VCaP (cell line): ENCODE data around the gene EGF.
"Not testable (repeated sequence)": the region's sequence is repeated elsewhere in the genome, so short reads cannot be mapped to it uniquely, and the experiment has no call there.

Source experiments
- H3K27ac ChIP-seq: fragments of 450-650 bp; 2 replicates; pipeline ENCODE4 v1.5.1; 2017
- TF ChIP-seq, protein P1 (sequence below): fragments of 450-650 bp; conservative IDR thresholded peaks from 2 replicates; pipeline ENCODE4 v1.5.1; 2017; ENCODE audit warnings: mild to moderate bottlenecking, moderate library complexity

Gene EGF

DNA sequence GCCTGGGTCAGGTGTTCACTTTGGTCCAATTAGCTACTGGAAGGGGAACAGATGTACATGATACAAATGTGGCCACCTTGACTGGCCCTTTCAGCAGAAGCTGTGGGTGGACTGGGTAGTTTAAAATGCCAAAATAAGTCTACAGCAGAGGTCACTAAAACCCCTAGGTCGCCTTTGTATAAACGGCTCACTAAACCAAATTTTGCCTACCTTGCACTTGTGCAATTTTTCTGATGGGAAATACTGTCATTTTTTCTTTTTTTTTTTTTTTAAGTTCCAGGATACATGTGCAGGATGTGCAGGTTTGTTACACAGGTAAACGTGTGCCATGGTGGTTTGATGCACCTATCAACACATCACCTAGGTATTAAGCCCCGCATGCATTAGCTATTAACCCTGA, 109.8 kb downstream of the EGF start:
- TF ChIP-seq, protein P1, sequence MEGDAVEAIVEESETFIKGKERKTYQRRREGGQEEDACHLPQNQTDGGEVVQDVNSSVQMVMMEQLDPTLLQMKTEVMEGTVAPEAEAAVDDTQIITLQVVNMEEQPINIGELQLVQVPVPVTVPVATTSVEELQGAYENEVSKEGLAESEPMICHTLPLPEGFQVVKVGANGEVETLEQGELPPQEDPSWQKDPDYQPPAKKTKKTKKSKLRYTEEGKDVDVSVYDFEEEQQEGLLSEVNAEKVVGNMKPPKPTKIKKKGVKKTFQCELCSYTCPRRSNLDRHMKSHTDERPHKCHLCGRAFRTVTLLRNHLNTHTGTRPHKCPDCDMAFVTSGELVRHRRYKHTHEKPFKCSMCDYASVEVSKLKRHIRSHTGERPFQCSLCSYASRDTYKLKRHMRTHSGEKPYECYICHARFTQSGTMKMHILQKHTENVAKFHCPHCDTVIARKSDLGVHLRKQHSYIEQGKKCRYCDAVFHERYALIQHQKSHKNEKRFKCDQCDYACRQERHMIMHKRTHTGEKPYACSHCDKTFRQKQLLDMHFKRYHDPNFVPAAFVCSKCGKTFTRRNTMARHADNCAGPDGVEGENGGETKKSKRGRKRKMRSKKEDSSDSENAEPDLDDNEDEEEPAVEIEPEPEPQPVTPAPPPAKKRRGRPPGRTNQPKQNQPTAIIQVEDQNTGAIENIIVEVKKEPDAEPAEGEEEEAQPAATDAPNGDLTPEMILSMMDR, result no peak
- no peak overlapping the region for H3K27ac ChIP-seq

DNA sequence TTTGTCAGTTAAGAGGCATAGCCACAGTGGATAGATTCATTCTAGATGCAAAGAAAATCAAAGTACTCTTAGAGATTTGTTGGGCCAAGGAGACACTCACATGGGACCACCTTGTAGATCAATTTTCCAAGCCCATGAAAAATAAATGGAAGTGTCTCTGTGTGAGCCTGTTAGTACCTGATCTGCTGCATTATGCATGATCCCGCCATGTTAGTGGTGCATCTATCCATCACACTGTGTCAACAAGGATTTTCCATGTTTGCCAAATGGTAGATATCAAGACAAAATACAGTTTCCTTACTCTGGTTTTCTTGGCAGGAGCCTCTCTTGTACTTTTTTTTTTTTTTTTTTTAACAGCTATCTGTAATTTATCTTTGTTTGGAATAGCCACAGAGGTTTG, 112.4 kb downstream of the EGF start:
- H3K27ac ChIP-seq, result no peak overlapping the region
- TF ChIP-seq, protein P1, result no peak

DNA sequence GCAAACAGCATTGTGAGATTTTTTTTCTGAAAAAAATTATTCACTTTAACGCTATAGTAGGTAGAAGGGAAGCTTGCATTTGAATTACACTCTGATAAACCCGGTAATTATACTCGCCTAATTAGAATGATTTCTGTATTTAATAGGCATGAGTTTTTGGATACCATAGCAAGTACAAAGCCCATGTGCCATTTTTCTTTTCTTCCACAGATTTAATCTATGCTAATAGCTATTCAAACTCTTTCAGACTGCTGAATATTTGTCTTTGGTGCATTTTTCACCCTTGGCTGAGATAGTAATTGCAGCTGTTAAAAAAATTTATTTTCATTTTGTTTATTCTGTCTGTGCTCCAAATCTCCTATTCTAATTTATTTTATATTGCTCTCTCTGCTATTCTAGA, 113.0 kb downstream of the EGF start:
- H3K27ac ChIP-seq, result no peak overlapping the region
- TF ChIP-seq, protein P1, result no peak

DNA sequence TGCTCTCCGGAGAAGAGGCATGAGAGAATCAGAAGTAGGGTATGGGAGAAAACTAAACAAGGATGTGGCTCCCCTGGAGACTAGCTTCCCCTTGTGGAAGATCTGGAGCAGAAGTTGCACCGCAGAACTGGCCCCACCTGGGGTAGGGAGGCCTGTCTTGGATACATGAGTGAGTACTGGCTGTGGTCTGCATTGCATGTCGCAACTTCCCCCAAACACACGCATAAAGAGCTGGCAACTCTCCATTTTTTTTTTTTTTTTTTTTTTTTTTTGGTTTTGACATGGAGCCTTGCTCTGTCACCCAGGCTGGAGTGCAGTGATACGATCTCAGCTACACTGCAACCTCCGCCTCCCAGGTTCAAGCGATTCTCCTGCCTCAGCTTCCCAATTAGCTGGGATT, 119.9 kb downstream of the EGF start:
- no peak overlapping the region for H3K27ac ChIP-seq
- TF ChIP-seq, protein P1, result no peak

DNA sequence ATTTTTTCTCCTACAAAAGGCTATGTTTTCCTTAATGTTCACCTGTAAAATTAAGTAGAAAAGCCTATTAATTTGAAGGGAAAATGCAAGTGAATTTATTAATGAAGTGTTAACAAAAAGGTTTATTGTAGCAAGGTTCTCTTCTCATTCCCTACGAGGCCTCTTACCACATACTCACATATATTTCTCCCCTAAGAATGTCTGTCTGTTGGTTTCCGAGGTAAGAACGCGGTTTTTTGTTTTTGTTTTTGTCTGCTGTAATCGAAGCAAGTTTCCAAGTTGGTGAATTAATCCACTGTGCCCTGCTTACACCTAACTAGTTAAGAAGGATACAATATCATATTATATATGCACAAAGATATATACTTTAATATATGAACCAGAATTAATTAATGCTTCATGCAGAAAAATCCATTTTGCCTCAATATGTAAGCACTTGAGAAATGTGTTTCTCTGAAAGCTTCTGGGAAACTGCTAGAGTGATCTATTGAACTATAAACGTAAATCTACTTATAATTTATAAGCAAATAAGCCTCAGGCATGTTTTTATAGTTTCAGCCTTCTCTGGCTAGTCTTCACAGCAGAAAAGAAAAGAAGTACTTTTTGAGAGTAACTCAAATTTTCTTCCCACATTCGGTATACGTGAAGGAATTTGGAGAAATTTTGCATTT, 120.8 kb downstream of the EGF start:
- TF ChIP-seq, protein P1, result no peak
- H3K27ac ChIP-seq, result no peak overlapping the region

DNA sequence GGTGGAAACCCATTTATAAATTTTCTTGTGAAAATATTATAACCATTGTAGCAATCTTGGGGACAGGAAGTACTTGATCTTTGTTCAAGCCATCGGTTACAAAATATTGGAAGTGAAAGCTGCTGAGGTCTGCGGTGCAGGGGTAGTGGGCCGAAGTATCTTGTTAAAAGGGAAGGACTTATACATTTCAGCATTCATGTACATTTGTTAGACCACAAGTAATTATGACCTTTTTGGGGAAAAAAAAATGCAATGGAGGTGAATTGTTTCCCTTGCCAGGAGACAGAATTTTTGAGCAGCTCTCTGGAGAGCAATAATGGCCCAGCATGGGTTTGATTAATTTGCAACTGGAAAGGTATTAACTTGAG, 121.3 kb downstream of the EGF start:
- TF ChIP-seq, protein P1, result no peak
- H3K27ac ChIP-seq, result no peak overlapping the region

DNA sequence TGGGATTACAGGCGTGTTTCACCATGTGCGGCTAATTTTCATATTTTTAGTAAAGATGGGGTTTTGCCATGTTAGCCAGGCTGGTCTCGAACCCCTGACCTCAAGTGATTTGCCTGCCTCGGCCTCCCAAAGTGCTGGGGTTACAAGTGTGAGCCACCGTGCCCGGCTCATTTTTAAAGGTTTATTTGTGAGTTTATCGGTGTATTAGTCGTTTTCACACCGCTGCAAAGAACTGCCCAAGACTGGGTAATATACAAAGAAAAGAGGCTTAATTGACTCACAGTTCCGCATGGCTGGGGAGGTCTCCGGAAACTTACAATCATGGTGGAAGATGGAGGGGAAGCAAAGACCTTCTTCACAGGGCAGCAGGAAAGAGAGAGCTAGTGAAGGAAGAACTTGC, 126.5 kb downstream of the EGF start:
- H3K27ac ChIP-seq, result not testable (repeated sequence)

DNA sequence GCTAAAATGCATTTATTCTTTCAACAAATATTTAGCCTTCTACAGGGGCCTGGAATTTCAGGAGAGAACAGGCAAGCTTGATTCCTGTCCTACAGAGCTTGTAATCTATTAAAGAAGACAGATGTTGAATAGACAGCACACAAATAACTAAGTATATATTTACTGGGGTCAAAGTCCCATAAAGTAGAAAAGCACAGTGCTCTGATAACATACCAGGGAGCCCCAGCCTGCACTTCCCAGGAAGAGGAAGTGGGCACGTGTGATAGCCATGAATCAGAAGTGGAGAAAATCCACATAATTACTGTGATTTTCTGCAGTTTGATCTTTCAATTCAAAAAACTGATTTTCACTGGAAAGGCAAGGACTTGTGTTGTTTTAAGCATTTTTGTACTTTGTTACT, 129.1 kb downstream of the EGF start:
- TF ChIP-seq, protein P1, result no peak
- H3K27ac ChIP-seq, result no peak overlapping the region
